K562 (cell line): ENCODE results near the gene CERS3.

Experiments used
- E2F3 ChIP-seq: fragments of 250-450 bp; sonication (Bioruptor Pico); IDR thresholded peaks from 2 replicates; pipeline ENCODE4 v1.4.0; 2020; ENCODE audit warnings: mild to moderate bottlenecking
- MED1 ChIP-seq: sonication (generic); formaldehyde crosslinking; IDR thresholded peaks from 2 replicates; pipeline ENCODE4 v1.8.1; 2023; ENCODE audit warnings: missing genetic modification reagents, borderline replicate concordance
- POLR2A ChIP-seq: fragments of 450-650 bp; conservative IDR thresholded peaks from 2 replicates; pipeline ENCODE4 v1.6.1; 2016
- RAD21 ChIP-seq, 2 experiments: fragments of 250-450 bp in 1 of 2; fragments of 450-650 bp in 1 of 2; sonication (Bioruptor Pico) in 1 of 2; formaldehyde crosslinking in 1 of 2; IDR thresholded peaks in 1 of 2; conservative IDR thresholded peaks in 1 of 2; 2 replicates each; pipeline versions ENCODE4 v1.4.0 to v1.8.0; 2020 to 2022; ENCODE audit warnings: mild to moderate bottlenecking in 2 of 2, moderate library complexity in 1 of 2
- SIN3B ChIP-seq: fragments of 450-650 bp; IDR thresholded peaks from 2 replicates; pipeline ENCODE4 v1.6.1; 2017; ENCODE audit warnings: low read depth, mild to moderate bottlenecking, moderate library complexity
- SP1 ChIP-seq: sonication (generic); formaldehyde crosslinking; IDR thresholded peaks from 2 replicates; pipeline ENCODE4 v1.8.1; 2022; ENCODE audit warnings: mild to moderate bottlenecking, missing genetic modification reagents
- SRF ChIP-seq, 2 experiments: fragments of 250-450, 450-650 bp in 1 of 2; sonication (Bioruptor Pico) in 1 of 2; sonication (generic) in 1 of 2; formaldehyde crosslinking; IDR thresholded peaks; 2 replicates each; pipeline versions ENCODE4 v1.5.0 to v1.5.1; 2020 to 2022; ENCODE audit warnings: mild to moderate bottlenecking in 1 of 2, missing genetic modification reagents in 1 of 2
- TAF7 ChIP-seq: fragments of 450-650 bp; IDR thresholded peaks from 2 replicates; pipeline ENCODE4 v1.6.1; 2016; ENCODE audit warnings: missing genetic modification characterization, missing compliant biosample characterization
- TRIM24 ChIP-seq, 2 experiments: fragments of 450-650 bp; IDR thresholded peaks; 2 replicates each; pipeline ENCODE4 v1.6.1; 2016
- ZBTB7A ChIP-seq: IDR thresholded peaks from 2 replicates; pipeline ENCODE4 v1.6.1; 2011; ENCODE audit warnings: low read depth, mild to moderate bottlenecking, low read length, moderate library complexity, borderline replicate concordance; ENCODE audit not compliant: control insufficient read depth
- ZNF740 ChIP-seq, 3 experiments: fragments of 200-800 bp in 1 of 3; sonication (Bioruptor generic) in 1 of 3; sonication (generic) in 1 of 3; formaldehyde crosslinking in 1 of 3; IDR thresholded peaks; 2 replicates each; pipeline versions ENCODE4 v1.6.1 to v1.8.0; 2016 to 2022; ENCODE audit warnings: mild to moderate bottlenecking in 2 of 3, missing compliant biosample characterization in 2 of 3, missing genetic modification characterization in 2 of 3, missing genetic modification reagents in 1 of 3
- TF ChIP-seq, protein P1 (sequence below): sonication (generic); formaldehyde crosslinking; IDR thresholded peaks from 2 replicates; pipeline ENCODE4 v1.9.0; 2022; ENCODE audit warnings: mild to moderate bottlenecking, missing genetic modification reagents

GRCh38 chr15:100570275-100570674 is 41.5 kb upstream of the CERS3 start:
- TF ChIP-seq MED1 (CRISPR knock-in tag) (no peak), TAF7 (tag) (no peak), E2F3 (CRISPR knock-in tag) (no peak), SRF (CRISPR knock-in tag; IDR thresholded peaks at IDR 0.05) (no peak), ZNF740 (CRISPR knock-in tag; IDR thresholded peaks at IDR 0.05) (no peak), ZNF740 (tag; IDR thresholded peaks at IDR 0.05) (no peak), POLR2A (no peak), RAD21 (CRISPR knock-in tag; conservative IDR thresholded peaks at IDR 0.05 in 1 of 2, IDR thresholded peaks at IDR 0.05 in 1 of 2) (no peak), SIN3B (no peak), TRIM24 (IDR thresholded peaks at IDR 0.05) (no peak), SP1 (no peak), ZBTB7A (no peak)
- TF ChIP-seq, protein P1, sequence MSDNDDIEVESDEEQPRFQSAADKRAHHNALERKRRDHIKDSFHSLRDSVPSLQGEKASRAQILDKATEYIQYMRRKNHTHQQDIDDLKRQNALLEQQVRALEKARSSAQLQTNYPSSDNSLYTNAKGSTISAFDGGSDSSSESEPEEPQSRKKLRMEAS (CRISPR knock-in tag) = no peak
